ENCODE measurements around the gene ELMO1. TPM values are rescaled to one million over a fixed set of nuclear protein-coding genes. Genes with fewer than 3 reads are reported as not detected.

Gene ELMO1
- total and polyA plus RNA-seq, 4 donors: 6.7 to 51.5 (median 14.8) TPM

GRCh38 chr7:37196676-37197075 is 252.0 kb downstream of the ELMO1 start (continued):
- TF ChIP-seq ATF3 (IDR thresholded peaks at IDR 0.05) (no peak), RXRA (IDR thresholded peaks at IDR 0.05) (no peak), SP1 (IDR thresholded peaks at IDR 0.05) (no peak), NR2F2 (IDR thresholded peaks at IDR 0.05) (no peak)

- Histone ChIP-seq H3K9me3 (ENCODE audit: control insufficient read depth in 4 of 4, low read length in 3 of 4) (no peaks in the 10 kb centered on the region), H3K36me3 (ENCODE audit: control insufficient read depth in 4 of 4, insufficient read depth in 3 of 4, low read depth in 1 of 4, low read length in 3 of 4) (peaks cover 0 to 6% (median 1%) of the 10 kb centered on the region in 4 donors), H3K27ac (ENCODE audit: low read depth in 1 of 2, low read length in 2 of 2) (no peak overlapping the region), H3K4me3 (ENCODE audit: low read depth in 1 of 3, low read length in 3 of 3) (no peak overlapping the region), H3K9ac (ENCODE audit: low read depth in 1 of 2, low read length in 2 of 2) (no peak overlapping the region), H3K4me1 (ENCODE audit: control insufficient read depth in 4 of 4, insufficient read depth in 4 of 4, low read length in 3 of 4) (peaks cover 6 to 22% (median 16%) of the 10 kb centered on the region in 4 donors), H3K27me3 (ENCODE audit: control insufficient read depth in 4 of 4, insufficient read depth in 4 of 4, low read length in 3 of 4) (no peaks in the 10 kb centered on the region)
- WGBS: 97% methylated on average over 7 of the region's 7 CpGs
- no peak for DNase-seq (ENCODE audit: low spot score)
- TF ChIP-seq ZBTB33 (IDR thresholded peaks at IDR 0.05) (no peak), NR2F2 (IDR thresholded peaks at IDR 0.05) (no peak), TAF1 (conservative IDR thresholded peaks at IDR 0.05) (no peak), FOXA1 (IDR thresholded peaks at IDR 0.05) (no peak), SP1 (IDR thresholded peaks at IDR 0.05) (no peak), YY1 (IDR thresholded peaks at IDR 0.05) (no peak), RXRA (IDR thresholded peaks at IDR 0.05) (no peak), RAD21 (IDR thresholded peaks at IDR 0.05) (no peak), GABPA (IDR thresholded peaks at IDR 0.05 in 1 of 2, conservative IDR thresholded peaks at IDR 0.05 in 1 of 2) (no peak), CTCF (IDR thresholded peaks at IDR 0.05; ENCODE audit: low read depth, low read length, missing input control) (no peak), REST (IDR thresholded peaks at IDR 0.05) (no peak), MAX (IDR thresholded peaks at IDR 0.05) (no peak), ATF3 (IDR thresholded peaks at IDR 0.05) (no peak), HNF4G (IDR thresholded peaks at IDR 0.05) (no peak), HNF4A (conservative IDR thresholded peaks at IDR 0.05) (no peak), FOXA2 (IDR thresholded peaks at IDR 0.05) (no peak)
Observed at GRCh38 chr7:37195388-37195787, 253.3 kb downstream of the ELMO1 start.

All from liver (tissue), 9 donors.